GM11168 (cell line): ENCODE measurements around the gene ASTN2.

Experiments
- in situ Hi-C: fragments of 300-500 bp; cut with MboI; formaldehyde crosslinking; loops from one replicate; pipeline ENCODE4 v1.12.0; 2022; ENCODE audit warnings: low sequenced_read_pairs; ENCODE audit not compliant: unreplicated experiment

ASTN2 gene

DNA sequence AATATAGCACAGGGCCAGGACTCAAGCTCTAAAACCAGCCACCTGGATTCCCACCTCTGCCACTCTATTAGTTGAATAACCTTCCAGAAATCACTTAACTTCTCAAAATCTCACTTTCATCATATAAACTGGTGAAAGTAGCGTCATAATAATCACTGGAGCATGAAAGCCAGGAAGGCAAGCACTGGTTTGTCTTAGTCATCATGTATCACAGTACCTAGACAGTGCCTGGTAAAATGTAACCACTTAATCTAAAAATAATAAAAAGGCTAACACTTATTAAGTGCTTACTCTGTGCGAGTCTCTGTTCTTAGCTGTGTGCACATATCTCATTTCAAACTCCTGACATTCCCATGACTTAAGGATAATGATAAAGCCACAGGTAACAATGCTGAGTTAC lies 109.4 kb downstream of the ASTN2 start:
- in situ Hi-C loops: no loop called here

DNA sequence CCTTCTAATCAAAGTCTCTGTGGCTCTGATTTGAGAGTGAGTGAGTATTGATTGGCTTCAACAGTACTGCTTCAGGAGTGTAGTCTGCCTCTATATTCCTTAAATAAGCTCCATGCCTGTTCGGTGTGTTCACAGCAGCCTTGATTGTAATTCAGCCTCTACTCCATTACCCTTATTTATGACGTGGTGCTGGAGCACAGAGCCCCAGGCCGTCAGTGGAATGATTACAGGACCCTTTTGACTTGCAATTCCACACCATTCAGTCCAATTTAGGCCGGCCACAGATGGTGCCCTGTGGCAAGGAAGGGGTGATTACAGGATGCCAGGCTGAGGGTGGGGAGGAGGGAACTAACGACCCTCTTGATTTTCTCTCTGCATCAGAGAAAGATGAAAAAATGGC lies 110.3 kb downstream of the ASTN2 start:
- in situ Hi-C loops: no loop called here

DNA sequence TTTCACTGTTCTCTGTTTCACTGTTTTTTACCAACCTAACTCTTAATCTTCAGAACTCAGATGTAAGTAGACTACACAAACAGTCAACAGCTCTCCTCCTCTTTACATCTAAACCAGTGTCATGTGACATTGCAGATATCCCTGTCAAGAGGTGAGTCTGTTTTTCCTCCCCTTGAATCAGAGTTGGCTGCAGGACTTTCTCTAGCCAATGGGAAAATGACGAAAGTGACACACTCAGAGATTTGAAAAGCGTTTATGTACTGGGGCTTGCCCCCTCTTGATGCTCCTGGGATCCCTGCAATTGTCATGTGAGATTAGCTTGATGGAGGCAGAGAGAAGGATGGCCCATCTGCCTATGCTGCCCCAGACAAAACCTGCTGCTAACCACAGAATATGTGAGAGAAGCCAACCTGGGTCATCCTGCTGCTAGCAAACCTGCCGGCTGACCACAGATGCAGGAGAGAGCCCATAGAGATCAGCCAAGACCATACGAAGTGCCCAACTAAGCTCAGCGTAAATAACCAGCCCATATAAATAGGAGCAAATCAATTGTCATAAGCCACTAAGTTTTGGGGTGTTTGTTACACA lies 111.1 kb downstream of the ASTN2 start:
- in situ Hi-C loops: no loop called here

DNA sequence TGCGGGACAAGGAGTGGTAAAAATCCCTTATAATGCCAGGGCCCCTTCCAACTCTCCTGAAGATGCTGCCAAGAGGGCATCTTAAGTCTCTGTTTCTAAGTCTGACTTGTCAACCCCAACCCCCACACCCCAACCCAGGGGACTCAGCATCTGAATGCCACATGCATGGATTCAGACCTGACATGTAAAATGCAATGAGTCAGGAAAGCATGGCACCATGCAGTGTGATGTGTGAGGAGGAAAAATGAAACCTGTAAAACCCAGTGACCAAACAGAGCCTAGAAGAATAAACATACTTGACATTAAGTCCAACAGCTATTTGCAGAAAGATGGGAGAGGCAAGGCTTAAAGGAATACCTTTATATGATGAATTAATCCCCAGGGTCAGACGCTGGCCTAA lies 112.4 kb downstream of the ASTN2 start:
- in situ Hi-C loops: no loop called here

DNA sequence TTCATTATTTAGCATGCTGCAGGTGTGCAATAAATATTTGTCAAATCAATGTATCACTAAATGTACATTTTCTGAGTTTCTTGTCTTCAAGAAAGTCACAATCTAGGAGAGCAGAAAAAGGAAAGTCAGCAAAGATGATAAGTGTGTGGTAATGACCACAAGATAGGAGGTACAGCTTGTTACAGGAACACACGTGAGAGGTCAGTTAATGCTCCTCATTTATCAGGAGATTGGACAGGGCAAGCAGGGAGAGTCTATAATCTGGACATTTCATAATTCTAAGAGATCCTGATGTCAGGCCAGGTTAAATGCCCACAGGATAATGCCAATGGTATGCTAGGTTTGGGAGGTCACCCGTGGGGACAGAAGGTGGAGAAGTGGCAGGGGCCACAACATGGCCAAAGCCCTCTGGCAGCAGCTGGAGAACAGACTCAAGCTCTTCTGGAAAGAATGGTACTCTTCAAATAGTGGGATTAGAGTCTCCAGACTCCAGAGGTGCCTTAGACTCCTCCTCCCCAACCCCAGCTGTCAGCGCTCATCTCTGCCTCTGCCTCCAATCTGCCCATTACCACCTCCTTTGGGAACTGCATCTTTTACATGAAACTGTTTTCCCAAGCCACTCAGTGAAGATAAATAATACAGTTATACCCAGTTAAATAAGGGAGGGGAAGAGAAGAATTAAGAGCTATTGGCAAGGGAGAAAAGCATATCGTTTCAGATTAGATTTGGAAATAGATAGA lies 114.3 kb downstream of the ASTN2 start:
- in situ Hi-C loops: no loop called here

DNA sequence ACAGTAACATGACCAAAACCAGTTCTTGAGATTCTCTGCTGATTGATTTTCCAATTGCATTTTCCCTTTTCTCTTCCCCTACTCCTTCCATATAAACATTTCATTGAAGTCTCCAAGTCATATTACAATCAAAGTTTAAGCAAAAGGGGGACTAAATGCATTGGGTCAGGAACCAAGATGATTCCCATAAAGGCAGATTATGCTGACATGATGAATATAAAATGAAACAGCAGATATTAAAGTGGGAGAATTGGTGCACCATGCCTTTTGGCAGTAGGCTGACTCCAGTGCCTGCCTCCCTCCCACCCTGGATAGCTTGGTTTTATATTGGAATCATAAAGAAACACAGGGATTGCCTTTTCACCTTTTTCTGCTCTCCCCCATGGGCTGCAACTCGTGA lies 118.4 kb downstream of the ASTN2 start:
- in situ Hi-C loops: no loop called here

DNA sequence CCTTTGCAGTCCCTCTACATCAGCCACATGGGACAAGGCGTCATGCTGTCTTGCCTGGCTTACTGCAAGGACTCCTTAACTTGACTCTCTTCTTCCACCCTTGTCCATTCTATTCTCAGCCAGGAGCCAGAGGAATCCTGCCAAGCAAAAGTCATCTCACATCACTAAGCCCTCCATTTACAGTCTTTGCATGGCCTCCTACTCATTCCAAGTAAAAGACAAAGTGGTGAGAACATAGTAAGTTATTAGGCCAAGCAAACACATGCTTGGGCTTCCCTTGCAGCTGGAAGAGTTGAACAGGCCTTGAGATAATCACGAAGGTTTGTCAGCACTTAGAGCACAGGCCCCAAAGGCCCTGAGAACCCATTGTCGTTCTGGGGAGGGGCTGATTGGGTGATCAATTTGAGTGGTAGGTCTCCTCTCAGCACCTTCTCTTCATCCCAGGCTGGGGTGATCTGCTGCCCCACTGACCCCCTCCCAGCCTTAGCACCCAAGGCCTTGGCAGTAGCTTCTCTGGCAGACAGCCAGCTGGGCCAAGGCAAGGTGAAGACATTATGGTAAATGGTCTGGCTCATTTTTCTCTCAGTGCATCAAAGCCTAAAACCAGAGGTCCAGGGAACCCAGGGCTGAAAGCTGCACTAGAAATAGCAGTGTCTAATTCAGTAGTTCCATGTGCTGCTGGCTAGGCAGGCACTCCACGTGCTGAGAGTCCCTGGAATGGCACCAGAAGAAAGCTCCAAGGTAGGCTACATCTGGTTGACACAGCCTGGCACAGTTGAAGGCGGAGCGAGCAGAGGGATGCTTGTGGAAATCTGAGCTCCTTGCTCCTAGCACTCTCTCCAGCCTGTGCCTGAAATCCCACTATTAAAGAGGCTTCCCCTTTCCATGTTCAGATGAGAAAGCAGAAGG lies 121.4 kb downstream of the ASTN2 start:
- in situ Hi-C loops: no loop called here

DNA sequence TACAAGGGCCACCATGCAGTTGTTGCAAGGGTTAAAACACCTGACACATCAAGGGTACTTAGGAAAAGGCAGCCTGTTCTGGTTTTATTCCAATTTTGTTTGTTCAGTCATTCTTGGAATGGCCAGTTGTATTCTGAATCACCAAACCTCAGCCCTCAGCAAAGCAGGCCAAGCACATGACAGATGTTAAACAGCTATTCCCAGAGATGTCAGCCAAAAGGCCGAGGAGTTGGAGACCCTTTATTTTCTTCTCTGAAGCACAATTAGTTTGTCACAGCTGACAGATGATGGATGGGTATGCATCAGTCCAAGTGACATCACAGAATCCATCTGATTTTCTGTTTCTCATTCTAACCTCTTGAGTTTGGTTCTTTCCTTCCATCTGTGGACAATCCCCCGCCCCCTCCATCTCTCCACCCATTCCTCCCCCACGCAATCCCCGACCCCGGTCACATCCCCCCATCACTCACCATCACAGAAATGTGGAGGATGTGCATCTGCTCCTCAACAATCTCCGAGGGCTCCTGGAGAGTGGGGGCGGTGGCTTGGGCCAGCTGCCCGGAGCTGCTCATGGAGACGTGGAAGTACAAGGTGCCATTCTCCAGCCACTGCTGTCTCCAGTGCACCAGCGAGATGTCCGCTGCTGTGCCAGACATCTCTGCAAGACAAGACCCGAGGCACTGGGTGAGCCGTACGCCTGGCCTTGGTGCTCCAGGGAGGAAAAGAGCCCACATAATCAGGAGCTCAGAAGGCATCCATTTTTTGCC lies 123.8 kb downstream of the ASTN2 start:
- in situ Hi-C loops: no loop called here

DNA sequence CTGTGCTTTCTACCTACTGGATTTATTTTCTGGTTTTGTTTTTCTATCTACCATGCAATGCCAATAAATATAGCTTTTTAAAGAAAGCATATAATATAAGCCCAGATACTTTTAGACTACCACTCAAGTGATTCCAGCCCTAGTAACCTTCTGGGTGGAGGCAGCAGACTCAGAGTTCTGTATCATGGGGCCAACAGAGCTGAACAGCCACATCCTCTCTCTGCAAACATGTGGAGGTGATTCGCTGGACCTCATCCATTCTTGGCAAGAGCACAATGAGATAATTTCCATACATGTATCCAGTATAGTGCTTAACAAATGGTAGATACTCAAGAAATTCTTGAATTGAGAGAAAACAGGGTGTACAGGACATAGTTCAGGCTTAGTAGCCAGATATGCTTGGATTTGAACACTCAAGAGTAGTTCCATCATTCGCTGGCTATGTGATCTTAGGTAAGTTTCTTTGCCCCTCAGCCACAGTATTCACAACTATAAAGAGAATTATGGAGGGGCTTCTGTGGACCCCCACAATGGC lies 124.5 kb downstream of the ASTN2 start:
- in situ Hi-C loops: no loop called here

DNA sequence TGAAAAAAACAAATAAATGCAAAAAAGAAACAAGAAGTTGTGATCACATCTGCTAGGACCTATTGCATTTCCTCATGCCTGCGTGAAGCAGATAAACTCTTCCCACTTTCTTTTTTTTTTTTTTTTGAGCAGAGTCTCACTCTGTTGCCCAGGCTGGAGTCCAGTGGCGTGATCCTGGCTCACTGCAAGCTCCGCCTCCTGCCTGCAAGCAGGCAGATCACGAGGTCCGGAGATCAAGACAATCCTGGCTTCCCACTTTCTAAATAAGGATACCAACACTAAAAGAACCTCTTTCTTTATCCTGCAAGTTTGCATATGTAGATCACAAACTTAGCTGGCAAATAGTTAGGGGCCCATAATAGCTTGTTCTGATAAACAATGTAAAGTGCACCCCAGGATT lies 128.6 kb downstream of the ASTN2 start:
- in situ Hi-C loops: no loop called here

DNA sequence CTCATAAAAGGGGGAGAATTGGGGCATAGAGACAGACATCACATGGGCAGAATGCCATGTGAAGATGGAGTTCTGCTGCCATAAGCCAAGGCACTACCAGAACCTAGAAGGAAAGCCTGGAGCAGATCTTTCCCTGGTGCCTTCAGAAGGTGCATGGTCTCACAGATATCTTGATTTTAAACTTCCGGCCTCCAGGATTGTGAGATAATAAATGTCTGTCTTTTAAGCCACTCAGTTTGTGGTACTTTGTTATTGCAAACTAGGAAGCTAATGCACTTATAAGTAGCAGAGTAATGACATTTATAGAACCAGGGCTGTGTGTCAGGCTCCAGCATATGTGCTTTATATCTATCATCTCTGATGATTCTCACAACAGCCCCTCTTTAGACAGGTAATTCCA lies 130.4 kb downstream of the ASTN2 start:
- in situ Hi-C loops: no loop called here

DNA sequence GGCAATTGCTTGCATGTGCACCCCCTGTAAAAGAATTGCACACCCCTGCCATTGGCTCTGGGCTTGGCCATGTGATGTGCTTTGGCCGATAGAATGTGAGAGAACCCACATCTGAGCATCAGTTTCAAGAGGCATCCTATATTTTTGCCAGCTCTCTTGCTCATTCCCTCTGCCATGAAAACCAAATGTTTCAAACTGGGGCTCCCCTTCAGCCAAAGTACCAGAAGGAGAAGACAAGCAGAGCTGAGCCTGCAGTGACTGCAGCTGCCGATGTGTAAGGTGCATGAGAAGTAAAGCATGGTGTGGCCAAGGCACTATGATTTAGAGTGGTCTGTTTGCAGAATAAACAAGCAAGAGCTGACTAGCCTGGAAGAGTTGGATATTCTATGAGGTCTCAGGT lies 132.3 kb downstream of the ASTN2 start:
- in situ Hi-C loops: no loop called here

DNA sequence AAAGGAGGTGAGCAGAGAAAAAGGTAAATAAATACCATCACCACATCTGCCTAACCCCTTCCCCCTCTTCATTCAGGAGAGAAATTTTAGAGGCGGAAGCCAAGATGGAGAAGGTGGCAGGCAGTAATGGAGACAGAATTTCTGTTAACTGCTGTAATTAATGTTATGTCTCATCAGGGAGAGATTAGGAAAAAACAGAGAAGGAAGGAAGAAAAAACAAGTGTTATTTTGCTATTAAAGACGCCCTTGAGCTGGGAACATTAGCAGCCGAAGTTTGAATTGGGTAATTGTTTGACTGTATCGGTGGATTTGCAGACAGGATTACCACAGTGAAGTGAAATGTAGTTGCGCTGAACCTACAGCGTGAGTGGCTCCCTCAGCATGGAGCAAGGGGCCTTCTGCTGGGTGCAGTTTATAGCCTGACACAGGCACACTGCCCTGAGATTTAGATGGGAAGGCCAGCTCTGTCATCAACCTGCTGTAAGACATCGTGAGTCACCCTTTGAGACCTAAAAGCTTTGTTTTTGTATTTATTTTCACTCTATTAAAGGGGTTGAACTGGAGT lies 136.3 kb downstream of the ASTN2 start:
- in situ Hi-C loops: no loop called here

DNA sequence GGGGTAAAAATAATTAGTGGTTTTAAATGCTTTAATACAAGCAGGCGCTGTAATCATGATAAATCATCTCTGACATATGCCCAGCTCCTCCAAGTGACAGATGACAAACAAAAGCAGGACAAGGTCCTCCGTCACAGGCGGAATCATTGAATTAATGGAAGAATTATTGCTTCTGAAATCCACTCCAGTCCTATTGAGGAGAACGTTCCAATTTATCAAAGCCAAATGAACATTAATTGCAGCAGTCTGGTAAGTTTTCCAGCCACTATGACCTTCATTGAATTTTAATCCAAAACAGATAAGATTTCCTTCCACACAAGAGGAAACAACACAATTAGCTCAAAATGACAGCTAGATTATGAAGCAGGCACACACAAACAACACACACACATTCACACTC lies 136.8 kb downstream of the ASTN2 start:
- in situ Hi-C loops: no loop called here

DNA sequence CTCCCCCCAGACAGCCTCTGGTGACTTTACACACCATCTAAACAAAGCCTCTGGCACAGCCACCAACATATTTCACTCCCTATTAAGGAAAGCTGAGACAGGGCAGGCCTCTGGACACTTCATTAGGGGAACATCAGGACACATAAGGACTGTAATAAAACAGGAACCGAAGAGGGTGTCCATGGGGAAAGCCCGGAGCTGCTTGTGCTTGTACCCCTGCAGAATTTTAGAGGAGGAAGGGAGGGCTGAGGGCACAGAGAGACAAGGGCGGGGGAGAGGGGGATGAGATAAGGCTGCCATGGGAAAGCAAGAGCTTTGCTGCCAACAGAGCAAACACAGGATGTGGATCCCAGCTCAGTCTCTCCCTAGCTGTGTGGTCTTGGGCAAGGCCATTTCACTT lies 138.4 kb downstream of the ASTN2 start:
- in situ Hi-C loops: no loop called here

DNA sequence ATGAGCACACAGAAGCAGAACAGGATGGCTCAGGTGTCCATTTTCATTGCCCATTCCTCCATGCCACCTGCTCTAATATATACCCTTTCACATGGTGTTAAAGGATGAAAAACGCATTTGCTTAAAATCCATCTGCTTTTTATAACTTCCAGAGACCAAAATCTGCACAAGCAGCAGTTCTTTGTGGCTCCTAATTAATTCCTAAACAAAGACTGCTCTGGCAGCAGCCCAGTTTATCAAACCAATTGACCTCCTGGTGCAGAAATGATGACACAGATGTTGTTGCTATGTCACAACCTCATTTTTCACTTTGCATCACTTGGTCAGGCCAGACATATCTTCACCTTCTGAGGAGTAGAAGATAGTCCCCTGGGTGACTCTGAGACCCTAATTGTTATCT lies 141.2 kb downstream of the ASTN2 start:
- in situ Hi-C loops: no loop called here

DNA sequence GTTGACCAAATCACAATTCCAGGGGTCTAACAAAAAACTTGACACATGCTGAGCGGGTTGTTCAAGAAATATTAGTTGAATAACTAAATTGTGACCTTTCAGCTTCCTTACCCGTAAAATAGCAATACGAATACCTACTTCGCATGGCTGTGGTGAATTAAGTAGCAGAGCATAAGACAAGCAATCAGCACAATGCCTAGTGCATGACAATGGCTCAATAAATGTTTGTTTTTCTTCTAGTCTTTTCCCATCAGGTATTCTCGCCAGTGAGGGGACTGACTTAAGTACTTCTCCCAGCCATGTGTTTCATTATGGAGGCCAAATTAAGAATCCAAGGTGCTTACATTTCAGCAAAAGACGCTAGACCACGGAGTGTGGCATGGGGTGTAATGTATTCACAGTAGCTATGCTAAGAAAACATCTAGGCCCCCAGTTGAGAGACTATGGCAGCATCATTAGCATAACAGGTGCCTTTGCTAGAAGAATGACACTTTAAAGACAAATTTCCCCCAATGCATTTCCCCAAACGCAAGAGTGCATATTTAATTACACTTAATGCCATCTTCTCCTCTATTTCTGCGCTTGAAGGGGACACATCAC lies 145.9 kb downstream of the ASTN2 start:
- in situ Hi-C loops: no loop called here

DNA sequence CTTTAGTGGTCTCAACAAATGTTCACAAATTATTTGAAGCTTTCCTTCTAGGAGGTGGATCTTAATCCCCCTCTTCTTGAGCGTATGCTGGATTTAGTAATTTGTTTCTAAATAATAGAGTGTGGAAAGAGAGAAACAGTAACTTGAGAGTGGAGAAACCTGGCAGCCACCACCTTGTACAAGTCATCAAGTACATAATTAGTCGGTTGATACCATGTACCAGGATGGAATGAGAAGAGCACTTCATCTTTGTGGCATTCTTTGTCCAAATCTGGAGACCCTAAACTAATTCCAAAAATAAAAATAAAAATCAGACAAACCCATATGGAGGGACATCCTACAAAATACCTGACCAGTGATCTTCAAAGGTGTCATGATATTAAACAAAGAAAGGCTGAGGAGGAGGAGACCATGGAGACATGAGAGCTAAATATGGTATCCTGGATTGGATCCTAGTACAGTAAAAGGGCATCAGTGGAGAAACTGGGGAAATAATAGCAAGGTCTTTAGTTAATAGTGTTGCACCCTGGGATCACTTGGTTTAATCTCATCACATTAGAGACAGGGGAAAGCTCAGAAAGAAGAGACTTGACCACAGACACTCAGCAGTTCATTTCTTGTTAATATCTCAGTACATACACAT lies 147.9 kb downstream of the ASTN2 start:
- in situ Hi-C loops: no loop called here

DNA sequence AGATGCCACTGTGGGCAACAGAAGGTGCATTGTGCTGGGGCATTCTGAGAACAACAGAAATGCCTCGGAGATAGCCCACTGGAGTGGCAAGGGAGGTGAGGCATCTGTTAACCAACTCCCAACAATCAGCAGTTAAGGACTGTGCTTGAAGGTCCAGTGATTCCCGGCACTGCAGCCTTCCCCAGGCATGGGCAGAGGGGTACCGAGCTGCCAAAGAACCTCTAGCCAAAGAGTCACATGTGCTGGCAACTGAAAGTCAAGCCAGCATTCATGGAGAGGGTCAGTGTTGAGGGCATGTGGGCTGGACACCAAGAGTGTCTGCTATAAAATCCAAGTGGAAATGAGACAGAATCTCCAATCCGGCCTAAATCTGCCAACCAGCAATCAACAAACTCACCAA lies 149.6 kb downstream of the ASTN2 start:
- in situ Hi-C loops: no loop called here
